Measurements from ENCODE around the gene HSDL2.

- TF ChIP-seq POLR2A (IDR thresholded peaks at IDR 0.05; ENCODE audit: low read length) (no peak), GATA1 (IDR thresholded peaks at IDR 0.05; ENCODE audit: low read depth, low read length) (no peak)
Observed at GRCh38 chr9:112465352-112465751, 85.4 kb downstream of the HSDL2 start.
